CD4-positive, alpha-beta T cell treated with Interleukin-6 for 4 hours (primary cell): ENCODE results near the gene KIR3DL1.
"Not testable (repeated sequence)": the region's sequence is repeated elsewhere in the genome, so short reads cannot be mapped to it uniquely, and the experiment has no call there.

Experiments used
- DNase-seq: peaks from one replicate; pipeline ENCODE4 v3.0.0-alpha.2; 2020; ENCODE audit warnings: mixed read lengths

KIR3DL1 gene

DNA sequence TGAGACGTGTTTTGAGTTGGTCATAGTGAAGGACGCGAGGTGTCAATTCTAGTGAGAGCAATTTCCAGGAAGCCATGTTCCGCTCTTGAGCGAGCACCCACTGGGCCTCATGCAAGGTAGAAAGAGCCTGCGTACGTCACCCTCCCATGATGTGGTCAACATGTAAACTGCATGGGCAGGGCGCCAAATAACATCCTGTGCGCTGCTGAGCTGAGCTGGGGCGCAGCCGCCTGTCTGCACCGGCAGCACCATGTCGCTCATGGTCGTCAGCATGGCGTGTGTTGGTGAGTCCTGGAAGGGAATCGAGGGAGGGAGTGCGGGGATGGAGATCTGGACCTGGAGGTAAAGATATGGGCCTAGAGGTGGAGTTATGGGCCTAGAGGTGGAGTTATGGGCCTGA is at the start of gene KIR3DL1:
KIR3DL1 (plus strand) TSS at position 218 of the 400 bp plus-strand sequence.
- DNase-seq = not testable (repeated sequence)

- not testable (repeated sequence) for DNase-seq
Observed at GRCh38 chr19:54769646-54770045, 46.6 kb upstream of the KIR3DL1 start, which contains the start of gene KIR2DL1. TSS of gene KIR2DL1 (plus strand) at chr19:54769793. CDS start at chr19:54769851, 58 bp downstream.

GRCh38 chr19:54770511-54770910 is 45.8 kb upstream of the KIR3DL1 start:
- DNase-seq = not testable (repeated sequence)

DNA sequence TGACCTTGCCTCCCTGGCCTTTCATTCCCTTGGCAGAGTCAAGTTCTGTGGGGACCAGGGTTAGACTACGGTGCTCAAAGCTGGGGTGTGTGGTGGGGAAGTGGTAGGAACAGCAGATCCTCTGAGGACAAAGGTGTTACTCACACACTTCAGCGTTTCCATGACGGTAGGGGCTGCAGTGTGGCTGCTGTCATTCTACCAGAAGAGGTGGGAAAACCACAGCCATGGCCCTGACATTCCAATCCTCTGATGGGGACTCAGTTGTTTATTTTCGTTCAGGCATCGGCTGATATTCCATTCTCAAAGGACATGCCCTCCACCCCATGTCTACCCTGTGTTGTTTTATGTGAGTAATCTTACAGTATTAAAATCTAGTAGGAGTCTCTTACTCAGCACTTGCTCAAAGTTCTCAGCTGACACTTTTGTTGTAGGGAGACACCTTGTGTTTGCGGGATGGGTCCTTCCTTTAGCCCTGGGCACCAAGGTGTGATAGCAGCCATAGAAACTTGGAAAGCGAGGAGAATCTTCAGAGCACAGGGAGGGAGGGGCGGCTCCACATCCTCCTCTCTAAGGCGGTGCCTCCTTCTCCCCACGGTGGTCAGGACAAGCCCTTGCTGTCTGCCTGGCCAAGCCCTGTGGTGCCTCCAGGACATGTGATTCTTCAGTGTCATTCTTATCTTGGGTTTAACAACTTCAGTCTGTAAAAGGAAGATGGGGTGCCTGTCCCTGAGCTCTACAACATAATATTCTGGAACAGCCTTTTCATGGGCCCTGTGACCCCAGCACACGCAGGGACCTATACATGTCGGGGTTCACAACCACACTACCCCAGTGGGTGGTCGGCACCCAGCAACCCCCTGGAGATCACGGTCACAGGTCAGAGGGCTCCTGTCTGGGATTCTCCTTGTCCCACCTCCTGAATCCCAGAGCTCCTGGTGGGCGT is 45.0 kb upstream of the KIR3DL1 start:
- DNase-seq = not testable (repeated sequence)

GRCh38 chr19:54772666-54773065 is 43.6 kb upstream of the KIR3DL1 start:
- not testable (repeated sequence) for DNase-seq

DNA sequence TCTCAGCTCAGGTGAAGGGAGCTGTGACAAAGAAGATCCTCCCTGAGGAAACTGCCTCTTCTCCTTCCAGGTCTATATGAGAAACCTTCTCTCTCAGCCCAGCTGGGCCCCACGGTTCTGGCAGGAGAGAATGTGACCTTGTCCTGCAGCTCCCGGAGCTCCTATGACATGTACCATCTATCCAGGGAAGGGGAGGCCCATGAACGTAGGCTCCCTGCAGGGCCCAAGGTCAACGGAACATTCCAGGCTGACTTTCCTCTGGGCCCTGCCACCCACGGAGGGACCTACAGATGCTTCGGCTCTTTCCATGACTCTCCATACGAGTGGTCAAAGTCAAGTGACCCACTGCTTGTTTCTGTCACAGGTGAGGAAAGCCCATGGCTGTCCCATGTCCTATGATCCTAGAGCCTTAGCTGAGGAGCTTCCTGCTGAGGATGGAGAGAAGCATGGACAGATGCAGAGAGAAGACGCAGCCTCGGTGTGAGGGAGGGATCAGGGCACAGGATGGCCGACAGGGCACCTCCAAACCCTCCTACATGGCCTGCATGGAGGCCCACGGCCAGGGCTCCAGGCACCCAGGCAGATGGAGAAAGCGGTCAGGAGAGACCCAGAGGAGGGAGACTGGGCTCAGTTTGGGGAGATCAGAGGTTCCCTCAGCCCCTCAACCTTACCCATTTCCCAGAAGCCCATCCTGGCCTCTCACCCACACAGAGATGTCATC is 41.0 kb upstream of the KIR3DL1 start:
- not testable (repeated sequence) for DNase-seq

GRCh38 chr19:54775830-54776229 is 40.4 kb upstream of the KIR3DL1 start:
- DNase-seq = not testable (repeated sequence)

DNA sequence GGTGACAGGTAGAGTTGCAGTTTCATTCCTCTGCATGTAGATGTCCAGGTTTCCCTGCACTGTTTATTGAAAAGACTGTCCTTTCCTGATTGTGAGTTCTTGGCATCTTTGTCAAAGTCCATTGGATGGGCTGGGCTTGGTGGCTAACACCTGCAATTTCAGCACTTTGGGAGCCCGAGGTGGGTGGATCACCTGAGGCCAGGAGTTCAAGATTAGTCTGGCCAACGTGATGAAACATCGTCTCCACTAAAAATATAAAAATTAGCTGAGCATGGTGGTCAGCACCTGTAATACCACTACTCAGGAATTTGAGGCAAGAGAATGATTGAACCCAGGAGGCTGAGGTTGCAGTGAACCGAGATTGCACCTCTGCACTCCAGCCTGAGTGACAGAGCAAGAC is 38.4 kb upstream of the KIR3DL1 start:
- DNase-seq = not testable (repeated sequence)

DNA sequence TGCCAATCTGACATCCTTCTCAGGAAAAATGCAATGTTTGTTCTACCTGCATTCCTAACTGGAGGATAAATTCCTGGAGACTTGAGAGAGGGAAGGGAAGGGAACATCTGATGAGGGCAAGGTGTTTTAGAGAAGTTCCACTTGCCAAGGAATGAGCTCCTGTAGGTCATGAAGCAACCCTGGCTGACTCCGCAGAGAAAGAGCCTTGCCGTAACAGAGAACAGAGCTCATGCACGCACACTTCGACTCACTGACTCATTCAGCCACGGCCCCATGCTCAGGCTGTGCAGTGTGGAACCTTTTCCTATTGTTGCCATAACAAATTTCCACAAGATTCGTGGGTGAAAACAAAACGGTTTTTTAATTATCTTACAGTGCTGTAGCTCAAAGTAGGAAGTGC is 37.4 kb upstream of the KIR3DL1 start:
- DNase-seq = not testable (repeated sequence)

DNA sequence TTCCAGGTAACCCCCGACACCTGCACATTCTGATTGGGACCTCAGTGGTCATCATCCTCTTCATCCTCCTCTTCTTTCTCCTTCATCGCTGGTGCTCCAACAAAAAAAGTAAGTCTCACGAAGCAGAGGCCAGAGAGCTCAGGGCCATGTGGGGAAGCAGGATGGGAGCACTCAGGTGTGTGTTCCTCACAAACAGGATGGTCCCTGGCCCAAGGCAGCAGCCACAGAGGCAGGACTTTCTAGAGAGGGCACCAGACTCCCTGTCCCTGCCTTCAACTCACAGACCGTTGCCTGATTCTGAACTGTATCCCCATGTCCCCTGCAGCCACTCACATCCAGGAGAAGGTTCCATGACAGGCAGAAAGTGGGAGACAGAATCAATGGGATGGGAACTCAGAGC is 33.4 kb upstream of the KIR3DL1 start:
- not testable (repeated sequence) for DNase-seq

DNA sequence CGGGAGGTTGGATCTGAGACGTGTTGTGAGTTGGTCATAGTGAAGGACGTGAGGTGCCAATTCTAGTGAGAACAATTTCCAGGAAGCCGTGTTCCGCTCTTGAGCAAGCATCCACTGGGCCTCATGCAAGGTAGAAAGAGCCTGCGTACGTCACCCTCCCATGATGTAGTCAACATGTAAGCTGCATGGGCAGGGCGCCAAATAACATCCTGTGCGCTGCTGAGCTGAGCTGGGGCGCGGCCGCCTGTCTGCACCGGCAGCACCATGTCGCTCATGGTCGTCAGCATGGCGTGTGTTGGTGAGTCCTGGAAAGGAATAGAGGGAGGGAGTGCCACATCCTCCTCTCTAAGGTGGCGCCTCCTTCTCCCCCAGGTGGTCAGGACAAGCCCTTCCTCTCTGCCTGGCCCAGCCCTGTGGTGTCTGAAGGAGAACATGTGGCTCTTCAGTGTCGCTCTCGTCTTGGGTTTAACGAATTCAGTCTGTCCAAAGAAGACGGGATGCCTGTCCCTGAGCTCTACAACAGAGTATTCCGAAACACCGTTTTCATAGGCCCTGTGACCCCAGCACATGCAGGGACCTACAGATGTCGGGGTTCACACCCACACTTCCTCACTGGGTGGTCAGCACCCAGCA is 30.1 kb upstream of the KIR3DL1 start:
- DNase-seq = not testable (repeated sequence)

- not testable (repeated sequence) for DNase-seq
Observed at GRCh38 chr19:54788154-54788553, 28.1 kb upstream of the KIR3DL1 start.

- no peak for DNase-seq
Observed at GRCh38 chr19:54790711-54791110, 25.6 kb upstream of the KIR3DL1 start.

- no peak for DNase-seq
Observed at GRCh38 chr19:54791476-54791875, 24.8 kb upstream of the KIR3DL1 start.

DNA sequence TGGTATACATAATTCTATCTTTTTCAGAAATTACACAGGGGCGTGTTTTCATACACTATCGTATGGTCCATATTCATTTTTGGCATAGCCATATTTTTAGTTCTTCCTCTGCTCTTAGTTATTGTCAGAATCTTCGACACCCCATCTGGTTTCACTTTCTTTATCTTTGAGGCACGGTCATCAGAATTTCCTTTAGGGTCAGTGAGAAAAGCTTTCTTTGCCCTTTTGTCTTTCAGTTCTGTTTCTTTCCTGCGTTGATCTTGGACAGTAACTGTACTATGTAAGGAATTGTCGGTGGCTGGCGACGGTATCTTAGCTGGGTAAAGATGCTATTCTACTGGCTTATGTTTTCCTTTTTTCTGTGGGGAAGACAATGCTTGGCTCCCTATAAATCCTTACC is 23.5 kb upstream of the KIR3DL1 start:
- no peak for DNase-seq

- DNase-seq = no peak
Observed at GRCh38 chr19:54795758-54796157, 20.5 kb upstream of the KIR3DL1 start.

GRCh38 chr19:54803410-54803809 is 12.9 kb upstream of the KIR3DL1 start, which contains the start of gene KIR2DL4:
TSS of gene KIR2DL4 (plus strand) at chr19:54803610. CDS start at chr19:54803652, 42 bp downstream.
- DNase-seq = no peak

- no peak for DNase-seq
Observed at GRCh38 chr19:54804101-54804500, 12.2 kb upstream of the KIR3DL1 start.

GRCh38 chr19:54804571-54804970 is 11.7 kb upstream of the KIR3DL1 start:
- DNase-seq = no peak

- no peak for DNase-seq
Observed at GRCh38 chr19:54805665-54806515, 10.4 kb upstream of the KIR3DL1 start.

GRCh38 chr19:54806516-54806838 is 9.8 kb upstream of the KIR3DL1 start:
- DNase-seq = no peak

DNA sequence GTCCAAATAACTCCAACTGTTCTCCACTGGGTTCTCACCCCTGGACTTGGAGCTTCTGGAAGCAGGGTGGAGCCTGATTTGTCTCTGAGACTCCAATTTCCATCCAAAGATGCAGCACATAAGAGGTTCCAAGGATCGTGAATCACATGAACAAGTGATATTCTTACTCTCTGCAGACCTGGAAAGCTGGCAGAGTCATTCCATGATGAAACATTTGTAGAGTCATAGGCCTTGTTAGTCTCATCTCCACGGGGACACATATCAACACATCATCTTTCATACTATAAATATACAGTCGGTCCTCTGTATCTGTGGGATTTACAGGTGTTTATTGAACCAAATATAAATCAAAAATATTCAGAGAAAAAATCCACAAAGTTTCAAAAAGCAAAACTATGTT is 1.7 kb upstream of the KIR3DL1 start:
- not testable (repeated sequence) for DNase-seq
